Measurements from ENCODE around the gene PLEKHG5.

DNA sequence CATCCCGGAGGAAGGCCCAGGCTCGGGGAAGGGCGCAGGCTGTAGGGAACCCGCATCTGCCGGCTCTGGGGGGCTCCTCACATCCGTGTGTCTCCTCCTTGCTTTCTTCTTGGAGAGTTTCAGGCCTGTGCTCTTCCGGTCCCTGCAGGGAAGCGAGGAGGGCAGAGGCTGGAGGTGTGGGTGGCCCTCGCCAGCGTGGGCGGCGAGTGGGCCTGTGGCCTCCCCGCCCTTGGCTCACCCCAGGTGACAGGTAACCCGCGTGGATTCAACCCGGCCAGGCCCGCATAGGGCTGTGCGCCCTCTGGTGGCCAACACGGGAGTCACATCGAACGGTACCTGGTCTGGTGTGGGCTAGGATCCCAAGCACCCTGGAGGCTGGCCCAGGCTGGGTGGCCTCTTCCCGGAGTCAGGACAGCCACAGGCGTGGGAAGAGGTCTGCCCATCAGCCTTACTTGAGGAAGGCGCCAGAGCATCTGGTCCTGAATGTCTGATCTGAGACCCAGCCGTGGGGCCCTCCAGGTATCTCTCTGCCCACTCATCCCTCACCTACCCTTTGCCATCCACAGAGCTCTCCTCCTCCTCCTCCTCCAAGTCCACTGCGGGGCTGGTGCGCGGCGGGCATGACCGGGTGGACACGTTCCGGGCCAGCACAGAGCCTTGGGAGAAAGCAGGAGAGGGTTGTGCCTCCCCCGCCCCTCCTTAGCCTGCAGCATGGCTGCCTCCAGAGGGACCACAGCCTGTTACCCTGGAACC lies 15.9 kb downstream of the PLEKHG5 start:
- TF ChIP-seq, protein P1, sequence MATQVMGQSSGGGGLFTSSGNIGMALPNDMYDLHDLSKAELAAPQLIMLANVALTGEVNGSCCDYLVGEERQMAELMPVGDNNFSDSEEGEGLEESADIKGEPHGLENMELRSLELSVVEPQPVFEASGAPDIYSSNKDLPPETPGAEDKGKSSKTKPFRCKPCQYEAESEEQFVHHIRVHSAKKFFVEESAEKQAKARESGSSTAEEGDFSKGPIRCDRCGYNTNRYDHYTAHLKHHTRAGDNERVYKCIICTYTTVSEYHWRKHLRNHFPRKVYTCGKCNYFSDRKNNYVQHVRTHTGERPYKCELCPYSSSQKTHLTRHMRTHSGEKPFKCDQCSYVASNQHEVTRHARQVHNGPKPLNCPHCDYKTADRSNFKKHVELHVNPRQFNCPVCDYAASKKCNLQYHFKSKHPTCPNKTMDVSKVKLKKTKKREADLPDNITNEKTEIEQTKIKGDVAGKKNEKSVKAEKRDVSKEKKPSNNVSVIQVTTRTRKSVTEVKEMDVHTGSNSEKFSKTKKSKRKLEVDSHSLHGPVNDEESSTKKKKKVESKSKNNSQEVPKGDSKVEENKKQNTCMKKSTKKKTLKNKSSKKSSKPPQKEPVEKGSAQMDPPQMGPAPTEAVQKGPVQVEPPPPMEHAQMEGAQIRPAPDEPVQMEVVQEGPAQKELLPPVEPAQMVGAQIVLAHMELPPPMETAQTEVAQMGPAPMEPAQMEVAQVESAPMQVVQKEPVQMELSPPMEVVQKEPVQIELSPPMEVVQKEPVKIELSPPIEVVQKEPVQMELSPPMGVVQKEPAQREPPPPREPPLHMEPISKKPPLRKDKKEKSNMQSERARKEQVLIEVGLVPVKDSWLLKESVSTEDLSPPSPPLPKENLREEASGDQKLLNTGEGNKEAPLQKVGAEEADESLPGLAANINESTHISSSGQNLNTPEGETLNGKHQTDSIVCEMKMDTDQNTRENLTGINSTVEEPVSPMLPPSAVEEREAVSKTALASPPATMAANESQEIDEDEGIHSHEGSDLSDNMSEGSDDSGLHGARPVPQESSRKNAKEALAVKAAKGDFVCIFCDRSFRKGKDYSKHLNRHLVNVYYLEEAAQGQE (IDR thresholded peaks at IDR 0.05; ENCODE audit: insufficient read depth in 1 of 2, low read depth in 2 of 2, low read length in 2 of 2) = no peak
- TF ChIP-seq POLR2AphosphoS5 (IDR thresholded peaks at IDR 0.05; ENCODE audit: low read depth, low read length) = no peak

Data from PFSK-1 (cell line).